MM.1S (cell line): ENCODE measurements around the gene IP6K2.

Experiments
- DNase-seq: peaks from one replicate; pipeline ENCODE4 v3.0.0-alpha.2; 2015
- H2AFZ ChIP-seq: fragments of 300-600 bp; sonication (generic); 2 replicates; pipeline ENCODE4 v1.6.0; 2016; ENCODE audit warnings: antibody characterized with exemption, low read length
- H3F3A ChIP-seq: fragments of 300-600 bp; sonication (generic); 2 replicates; pipeline ENCODE4 v1.6.1; 2016; ENCODE audit warnings: mild to moderate bottlenecking, antibody characterized with exemption, low read length, moderate library complexity, mixed read lengths; ENCODE audit not compliant: insufficient read depth
- H3K27ac ChIP-seq: fragments of 300-600 bp; sonication (generic); 2 replicates; pipeline ENCODE4 v1.5.1; 2016; ENCODE audit warnings: mild to moderate bottlenecking, low read length
- H3K27me3 ChIP-seq: fragments of 300-600 bp; sonication (generic); replicated peaks from 2 replicates; pipeline ENCODE4 v1.6.0; 2016; ENCODE audit warnings: low read length; ENCODE audit not compliant: insufficient read depth
- H3K36me3 ChIP-seq: fragments of 300-600 bp; sonication (generic); replicated peaks from 2 replicates; pipeline ENCODE4 v1.6.1; 2016; ENCODE audit warnings: mild to moderate bottlenecking, low read length, mixed read lengths; ENCODE audit not compliant: insufficient read depth
- H3K4me1 ChIP-seq: fragments of 300-600 bp; sonication (generic); 2 replicates; pipeline ENCODE4 v1.6.1; 2016; ENCODE audit warnings: low read length, mixed read lengths
- H3K4me2 ChIP-seq: fragments of 300-600 bp; sonication (generic); 2 replicates; pipeline ENCODE4 v1.6.0; 2016; ENCODE audit warnings: low read depth, low read length
- H3K4me3 ChIP-seq: fragments of 300-600 bp; sonication (generic); 2 replicates; pipeline ENCODE4 v1.5.1; 2016; ENCODE audit warnings: low read length, mixed read lengths
- H3K79me2 ChIP-seq: fragments of 300-600 bp; sonication (generic); 2 replicates; pipeline ENCODE4 v1.6.1; 2016; ENCODE audit warnings: mixed run types, low read length, mixed read lengths
- H3K9ac ChIP-seq: fragments of 300-600 bp; sonication (generic); 2 replicates; pipeline ENCODE4 v1.6.1; 2016; ENCODE audit warnings: low read length, mixed read lengths
- H3K9me2 ChIP-seq: fragments of 300-600 bp; sonication (generic); replicated peaks from 2 replicates; pipeline ENCODE4 v1.6.1; 2016; ENCODE audit warnings: mild to moderate bottlenecking, low read length, mixed read lengths; ENCODE audit not compliant: insufficient read depth
- H3K9me3 ChIP-seq: fragments of 300-600 bp; sonication (generic); replicated peaks from 2 replicates; pipeline ENCODE4 v1.6.1; 2016; ENCODE audit warnings: mild to moderate bottlenecking, low read length, mixed read lengths; ENCODE audit not compliant: insufficient read depth
- H4K20me1 ChIP-seq: fragments of 300-600 bp; sonication (generic); 2 replicates; pipeline ENCODE4 v1.6.1; 2016; ENCODE audit warnings: mild to moderate bottlenecking, low read length, moderate library complexity, mixed read lengths; ENCODE audit not compliant: insufficient read depth
- CTCF ChIP-seq: fragments of 300-600 bp; sonication (generic); IDR thresholded peaks from 2 replicates; pipeline ENCODE4 v1.5.1; 2016; ENCODE audit warnings: antibody characterized with exemption, low read length, mixed read lengths
- EZH2 ChIP-seq: fragments of 300-600 bp; sonication (generic); optimal IDR thresholded peaks from 2 replicates; pipeline ENCODE3; 2017; ENCODE audit warnings: low read depth, mild to moderate bottlenecking, antibody characterized with exemption, low read length, mixed read lengths
- EZH2phosphoT487 ChIP-seq: fragments of 300-600 bp; sonication (generic); IDR thresholded peaks from 2 replicates; pipeline ENCODE4 v1.6.1; 2018; ENCODE audit warnings: antibody characterized with exemption, low read length

The IP6K2 gene

DNA sequence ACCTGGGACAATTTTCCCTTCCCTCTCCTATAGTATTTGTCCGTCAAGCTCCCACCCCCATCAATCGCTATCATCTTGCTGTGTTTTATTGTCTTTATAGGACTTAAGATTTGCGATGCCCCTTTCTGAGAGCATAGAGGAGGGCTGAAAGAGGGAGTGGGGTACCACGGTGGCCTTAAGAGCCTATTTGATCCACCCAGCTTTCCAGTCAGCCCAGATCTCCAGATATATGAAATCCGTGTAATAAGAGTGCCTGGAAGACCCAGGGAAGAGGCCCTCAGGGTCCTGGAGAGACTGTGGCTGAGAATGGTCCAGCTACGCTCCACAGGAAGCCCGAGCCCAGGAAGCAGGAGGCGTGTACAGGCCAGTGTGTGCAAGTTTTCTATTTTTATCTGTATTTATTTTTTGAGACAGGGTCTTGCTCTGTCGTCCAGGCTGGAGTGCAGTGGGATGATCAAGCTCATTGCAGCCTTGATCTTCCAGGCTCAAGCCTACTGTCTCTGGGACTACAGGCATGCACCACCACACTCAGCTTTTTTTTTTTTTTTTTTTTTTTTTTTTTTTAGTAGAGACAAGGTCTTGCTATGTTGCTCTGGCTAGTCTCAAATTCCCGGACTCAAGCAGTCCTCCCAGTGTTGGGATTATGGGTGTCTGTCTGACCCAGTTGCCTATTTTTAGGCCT lies 30.3 kb downstream of the IP6K2 start:
- Histone ChIP-seq H3K27ac (no peak overlapping the region), H4K20me1 (no peaks in the 10 kb centered on the region), H3K27me3 (no peaks in the 10 kb centered on the region), H3F3A (peaks cover 4% of the 10 kb centered on the region), H3K4me2 (peak overlapping the region; percentile 75), H3K4me3 (peak overlapping the region; percentile 98), H3K4me1 (peaks cover 5% of the 10 kb centered on the region; the same call in 1 of the 2 replicates), H3K9me2 (no peaks in the 10 kb centered on the region), H3K36me3 (no peaks in the 10 kb centered on the region; the same call in 1 of the 2 replicates), H3K9ac (peak overlapping the region; percentile 84; the same call in 1 of the 2 replicates), H2AFZ (peak overlapping the region; percentile 90), H3K79me2 (peaks cover 28% of the 10 kb centered on the region), H3K9me3 (no peaks in the 10 kb centered on the region)
- DNase-seq = no peak
- TF ChIP-seq EZH2 (no peak), EZH2phosphoT487 (no peak), CTCF (no peak)

GRCh38 chr3:48685603-48686511 lies 31.2 kb downstream of the IP6K2 start, which contains the start of gene NCKIPSD:
TSS of gene NCKIPSD (minus strand) at chr3:48685915. CDS start at chr3:48685807, 108 bp downstream.
- Histone ChIP-seq H3F3A (peaks cover 4% of the 10 kb centered on the region), H3K27me3 (no peaks in the 10 kb centered on the region), H3K36me3 (no peaks in the 10 kb centered on the region; the same call in 1 of the 2 replicates), H4K20me1 (no peaks in the 10 kb centered on the region), H3K4me1 (peaks cover 5% of the 10 kb centered on the region; the same call in 1 of the 2 replicates), H3K4me3 (peak within 1 kb of the TSS; percentile 98), H3K9me3 (no peaks in the 10 kb centered on the region), H3K9me2 (no peaks in the 10 kb centered on the region), H3K9ac (peak within 1 kb of the TSS; percentile 84), H3K27ac (peak within 1 kb of the TSS; percentile 78; the same call in 1 of the 2 replicates), H3K4me2 (peak within 1 kb of the TSS; percentile 84), H2AFZ (peak within 1 kb of the TSS; percentile 90), H3K79me2 (peaks cover 28% of the 10 kb centered on the region)
- peak; percentile 89 for DNase-seq
- TF ChIP-seq EZH2phosphoT487 (no peak), CTCF (peak; percentile 66), EZH2 (no peak)

DNA sequence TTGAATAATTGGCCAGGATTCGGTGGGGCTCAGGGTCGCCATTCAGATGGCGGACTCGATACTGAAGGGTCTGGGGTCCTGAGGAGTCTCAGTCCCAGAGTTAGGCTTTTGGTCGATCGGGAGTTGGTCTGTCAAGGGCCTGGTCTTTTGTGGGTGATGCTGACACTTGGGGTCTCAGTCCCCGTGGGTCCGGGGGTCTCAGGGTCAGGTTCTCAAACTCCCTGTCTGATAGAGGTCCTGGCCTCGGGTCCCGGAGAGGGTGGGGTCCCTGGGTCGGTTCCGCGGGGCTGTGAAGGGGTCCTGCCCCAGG lies 31.8 kb downstream of the IP6K2 start:
- Histone ChIP-seq H3K27ac (peak overlapping the region; percentile 78; the same call in 1 of the 2 replicates), H2AFZ (peak overlapping the region; percentile 80), H3K79me2 (peaks cover 28% of the 10 kb centered on the region), H3K9ac (peak overlapping the region; percentile 84), H3K9me2 (no peaks in the 10 kb centered on the region), H3K27me3 (no peaks in the 10 kb centered on the region), H4K20me1 (no peaks in the 10 kb centered on the region), H3K4me1 (peaks cover 5% of the 10 kb centered on the region; the same call in 1 of the 2 replicates), H3K9me3 (no peaks in the 10 kb centered on the region), H3F3A (peaks cover 4% of the 10 kb centered on the region), H3K4me3 (peak overlapping the region; percentile 98), H3K36me3 (no peaks in the 10 kb centered on the region; the same call in 1 of the 2 replicates), H3K4me2 (peak overlapping the region; percentile 84)
- no peak for TF ChIP-seq EZH2phosphoT487
- TF ChIP-seq EZH2 = no peak
- no peak for TF ChIP-seq CTCF
- no peak for DNase-seq
